CD4-positive, alpha-beta T cell treated with Interleukin-1 beta for 1 hour (primary cell): ENCODE results near the gene TNFRSF12A.

ENCODE experiments used
- DNase-seq, 2 donors: peaks; one replicate each; pipeline ENCODE4 v3.0.0-alpha.2; 2020 to 2022

The TNFRSF12A gene

GRCh38 chr16:2986623-2987188, 33.5 kb upstream of the TNFRSF12A start:
- DNase-seq: no peak

- no peak for DNase-seq
Measured at GRCh38 chr16:2987286-2987685, 32.9 kb upstream of the TNFRSF12A start.

- DNase-seq: no peak
Measured at GRCh38 chr16:2987833-2988232, 32.3 kb upstream of the TNFRSF12A start.

GRCh38 chr16:2988590-2989099, 31.5 kb upstream of the TNFRSF12A start:
- no peak for DNase-seq

GRCh38 chr16:2990891-2991290, 29.3 kb upstream of the TNFRSF12A start:
- DNase-seq: no peak

- DNase-seq: no peak
Measured at GRCh38 chr16:2991566-2992261, 28.5 kb upstream of the TNFRSF12A start.

GRCh38 chr16:2992383-2993081, 27.6 kb upstream of the TNFRSF12A start:
- DNase-seq: no peak

- DNase-seq: no peak
Measured at GRCh38 chr16:2996298-2996697, 23.9 kb upstream of the TNFRSF12A start.

- no peak for DNase-seq
Measured at GRCh38 chr16:2999929-3000328, 20.2 kb upstream of the TNFRSF12A start.

- no peak for DNase-seq
Measured at GRCh38 chr16:3000540-3000939, 19.6 kb upstream of the TNFRSF12A start.

GRCh38 chr16:3001316-3001715, 18.9 kb upstream of the TNFRSF12A start:
- no peak for DNase-seq

GRCh38 chr16:3003582-3004270, 16.4 kb upstream of the TNFRSF12A start:
- DNase-seq: peak; percentile 99

- no peak for DNase-seq
Measured at GRCh38 chr16:3004319-3004718, 15.8 kb upstream of the TNFRSF12A start.

GRCh38 chr16:3004781-3005284, 15.3 kb upstream of the TNFRSF12A start:
- no peak for DNase-seq

- DNase-seq: no peak
Measured at GRCh38 chr16:3007059-3007956, 12.9 kb upstream of the TNFRSF12A start.

GRCh38 chr16:3007957-3008689, 12.0 kb upstream of the TNFRSF12A start:
- DNase-seq: peak; percentile 31 to 35

- no peak for DNase-seq
Measured at GRCh38 chr16:3008690-3009037, 11.5 kb upstream of the TNFRSF12A start.

- no peak for DNase-seq
Measured at GRCh38 chr16:3009568-3010390, 10.4 kb upstream of the TNFRSF12A start.

GRCh38 chr16:3010510-3010909, 9.7 kb upstream of the TNFRSF12A start:
- no peak for DNase-seq

- DNase-seq: no peak
Measured at GRCh38 chr16:3012246-3012645, 7.9 kb upstream of the TNFRSF12A start.
